Measurements from ENCODE around the gene IFNA1.
"Not testable (repeated sequence)": the region's sequence is repeated elsewhere in the genome, so short reads cannot be mapped to it uniquely, and the experiment has no call there.

The IFNA1 gene

GRCh38 chr9:21443849-21444625 lies 3.8 kb downstream of the IFNA1 start:
- Histone ChIP-seq H3K27me3 (ENCODE audit: control insufficient read depth, insufficient read depth, low read length, poor library complexity, severe bottlenecking) (no peaks in the 10 kb centered on the region), H3K36me3 (ENCODE audit: control insufficient read depth, insufficient read depth, low read length) (no peaks in the 10 kb centered on the region), H3K4me3 (ENCODE audit: insufficient read depth, low read depth, low read length) (no peak overlapping the region), H3K27ac (ENCODE audit: insufficient read depth, low read depth, low read length, poor library complexity, severe bottlenecking) (no peak overlapping the region), H3K4me1 (ENCODE audit: control insufficient read depth, insufficient read depth, low read length) (no peaks in the 10 kb centered on the region), H3K9me3 (ENCODE audit: control insufficient read depth, low read length) (no peaks in the 10 kb centered on the region)
- 93 to 96% methylated on average over 4 of the region's 4 CpGs for WGBS, 2 experiments

- not testable (repeated sequence) for H3K36me3 ChIP-seq (ENCODE audit: control insufficient read depth, insufficient read depth, low read length); H3K27ac ChIP-seq (ENCODE audit: insufficient read depth, low read depth, low read length, poor library complexity, severe bottlenecking); H3K9me3 ChIP-seq (ENCODE audit: control insufficient read depth, low read length); H3K4me1 ChIP-seq (ENCODE audit: control insufficient read depth, insufficient read depth, low read length); H3K27me3 ChIP-seq (ENCODE audit: control insufficient read depth, insufficient read depth, low read length, poor library complexity, severe bottlenecking); H3K4me3 ChIP-seq (ENCODE audit: insufficient read depth, low read depth, low read length)
- WGBS, 2 experiments, result 91 to 96% methylated on average over 5 of the region's 5 CpGs
Observed at GRCh38 chr9:21449312-21449711, 9.1 kb downstream of the IFNA1 start.

- Histone ChIP-seq H3K27ac (ENCODE audit: insufficient read depth, low read depth, low read length, poor library complexity, severe bottlenecking) (no peak overlapping the region), H3K27me3 (ENCODE audit: control insufficient read depth, insufficient read depth, low read length, poor library complexity, severe bottlenecking) (no peaks in the 10 kb centered on the region), H3K4me3 (ENCODE audit: insufficient read depth, low read depth, low read length) (no peak overlapping the region), H3K9me3 (ENCODE audit: control insufficient read depth, low read length) (no peaks in the 10 kb centered on the region), H3K36me3 (ENCODE audit: control insufficient read depth, insufficient read depth, low read length) (no peaks in the 10 kb centered on the region), H3K4me1 (ENCODE audit: control insufficient read depth, insufficient read depth, low read length) (no peaks in the 10 kb centered on the region)
- 79 to 94% methylated on average over 3 to 4 of the region's 4 CpGs for WGBS, 2 experiments
Observed at GRCh38 chr9:21450733-21451394, 10.6 kb downstream of the IFNA1 start.

- H3K4me1 ChIP-seq (ENCODE audit: control insufficient read depth, insufficient read depth, low read length), result no peaks in the 10 kb centered on the region
- H3K27me3 ChIP-seq (ENCODE audit: control insufficient read depth, insufficient read depth, low read length, poor library complexity, severe bottlenecking), result no peaks in the 10 kb centered on the region
- no peaks in the 10 kb centered on the region for H3K36me3 ChIP-seq (ENCODE audit: control insufficient read depth, insufficient read depth, low read length)
- WGBS, 2 experiments, result 89 to 94% methylated on average over 4 of the region's 4 CpGs
- no peak overlapping the region for H3K27ac ChIP-seq (ENCODE audit: insufficient read depth, low read depth, low read length, poor library complexity, severe bottlenecking)
- no peak overlapping the region for H3K4me3 ChIP-seq (ENCODE audit: insufficient read depth, low read depth, low read length)
- H3K9me3 ChIP-seq (ENCODE audit: control insufficient read depth, low read length), result no peaks in the 10 kb centered on the region
Observed at GRCh38 chr9:21452681-21453080, 12.4 kb downstream of the IFNA1 start.

GRCh38 chr9:21454149-21454548 lies 13.9 kb downstream of the IFNA1 start:
- Histone ChIP-seq H3K27me3 (ENCODE audit: control insufficient read depth, insufficient read depth, low read length, poor library complexity, severe bottlenecking) (no peaks in the 10 kb centered on the region), H3K4me3 (ENCODE audit: insufficient read depth, low read depth, low read length) (no peak overlapping the region), H3K36me3 (ENCODE audit: control insufficient read depth, insufficient read depth, low read length) (no peaks in the 10 kb centered on the region), H3K4me1 (ENCODE audit: control insufficient read depth, insufficient read depth, low read length) (no peaks in the 10 kb centered on the region), H3K27ac (ENCODE audit: insufficient read depth, low read depth, low read length, poor library complexity, severe bottlenecking) (no peak overlapping the region), H3K9me3 (ENCODE audit: control insufficient read depth, low read length) (no peaks in the 10 kb centered on the region)
- WGBS, 2 experiments, result 92 to 100% methylated on average over 1 to 2 of the region's 2 CpGs

GRCh38 chr9:21455320-21455719 lies 15.1 kb downstream of the IFNA1 start:
- Histone ChIP-seq H3K27me3 (ENCODE audit: control insufficient read depth, insufficient read depth, low read length, poor library complexity, severe bottlenecking) (no peaks in the 10 kb centered on the region), H3K9me3 (ENCODE audit: control insufficient read depth, low read length) (no peaks in the 10 kb centered on the region), H3K36me3 (ENCODE audit: control insufficient read depth, insufficient read depth, low read length) (no peaks in the 10 kb centered on the region), H3K4me1 (ENCODE audit: control insufficient read depth, insufficient read depth, low read length) (no peaks in the 10 kb centered on the region), H3K27ac (ENCODE audit: insufficient read depth, low read depth, low read length, poor library complexity, severe bottlenecking) (no peak overlapping the region), H3K4me3 (ENCODE audit: insufficient read depth, low read depth, low read length) (no peak overlapping the region)

GRCh38 chr9:21461377-21461776 lies 21.1 kb downstream of the IFNA1 start:
- Histone ChIP-seq H3K4me1 (ENCODE audit: control insufficient read depth, insufficient read depth, low read length) (no peaks in the 10 kb centered on the region), H3K4me3 (ENCODE audit: insufficient read depth, low read depth, low read length) (no peak overlapping the region), H3K9me3 (ENCODE audit: control insufficient read depth, low read length) (no peaks in the 10 kb centered on the region), H3K27me3 (ENCODE audit: control insufficient read depth, insufficient read depth, low read length, poor library complexity, severe bottlenecking) (no peaks in the 10 kb centered on the region), H3K27ac (ENCODE audit: insufficient read depth, low read depth, low read length, poor library complexity, severe bottlenecking) (no peak overlapping the region), H3K36me3 (ENCODE audit: control insufficient read depth, insufficient read depth, low read length) (no peaks in the 10 kb centered on the region)
- WGBS, 2 experiments, result no CpG with 5 or more reads among the region's 1 CpG

GRCh38 chr9:21465138-21465537 lies 24.9 kb downstream of the IFNA1 start:
- Histone ChIP-seq H3K4me1 (ENCODE audit: control insufficient read depth, insufficient read depth, low read length) (no peaks in the 10 kb centered on the region), H3K36me3 (ENCODE audit: control insufficient read depth, insufficient read depth, low read length) (no peaks in the 10 kb centered on the region), H3K27ac (ENCODE audit: insufficient read depth, low read depth, low read length, poor library complexity, severe bottlenecking) (no peak overlapping the region), H3K4me3 (ENCODE audit: insufficient read depth, low read depth, low read length) (no peak overlapping the region), H3K27me3 (ENCODE audit: control insufficient read depth, insufficient read depth, low read length, poor library complexity, severe bottlenecking) (no peaks in the 10 kb centered on the region), H3K9me3 (ENCODE audit: control insufficient read depth, low read length) (no peaks in the 10 kb centered on the region)
- 94 to 95% methylated on average over 5 of the region's 5 CpGs for WGBS, 2 experiments

GRCh38 chr9:21465859-21466518 lies 25.8 kb downstream of the IFNA1 start:
- Histone ChIP-seq H3K36me3 (ENCODE audit: control insufficient read depth, insufficient read depth, low read length) (no peaks in the 10 kb centered on the region), H3K9me3 (ENCODE audit: control insufficient read depth, low read length) (no peaks in the 10 kb centered on the region), H3K27me3 (ENCODE audit: control insufficient read depth, insufficient read depth, low read length, poor library complexity, severe bottlenecking) (no peaks in the 10 kb centered on the region), H3K4me1 (ENCODE audit: control insufficient read depth, insufficient read depth, low read length) (no peaks in the 10 kb centered on the region), H3K4me3 (ENCODE audit: insufficient read depth, low read depth, low read length) (no peak overlapping the region), H3K27ac (ENCODE audit: insufficient read depth, low read depth, low read length, poor library complexity, severe bottlenecking) (no peak overlapping the region)

- no peaks in the 10 kb centered on the region for H3K4me1 ChIP-seq (ENCODE audit: control insufficient read depth, insufficient read depth, low read length)
- no peak overlapping the region for H3K27ac ChIP-seq (ENCODE audit: insufficient read depth, low read depth, low read length, poor library complexity, severe bottlenecking)
- H3K36me3 ChIP-seq (ENCODE audit: control insufficient read depth, insufficient read depth, low read length), result no peaks in the 10 kb centered on the region
- no peak overlapping the region for H3K4me3 ChIP-seq (ENCODE audit: insufficient read depth, low read depth, low read length)
- H3K27me3 ChIP-seq (ENCODE audit: control insufficient read depth, insufficient read depth, low read length, poor library complexity, severe bottlenecking), result no peaks in the 10 kb centered on the region
- no peaks in the 10 kb centered on the region for H3K9me3 ChIP-seq (ENCODE audit: control insufficient read depth, low read length)
- whole genome bisulfite sequencing, 2 experiments, result 93 to 95% methylated on average over 5 of the region's 5 CpGs
Observed at GRCh38 chr9:21470126-21470525, 29.9 kb downstream of the IFNA1 start.

Data from ectodermal cell (in vitro differentiated cells).